ENCODE measurements around the gene PKNOX1.
"Not testable (repeated sequence)": the region's sequence is repeated elsewhere in the genome, so short reads cannot be mapped to it uniquely, and the experiment has no call there.

Gene PKNOX1

DNA sequence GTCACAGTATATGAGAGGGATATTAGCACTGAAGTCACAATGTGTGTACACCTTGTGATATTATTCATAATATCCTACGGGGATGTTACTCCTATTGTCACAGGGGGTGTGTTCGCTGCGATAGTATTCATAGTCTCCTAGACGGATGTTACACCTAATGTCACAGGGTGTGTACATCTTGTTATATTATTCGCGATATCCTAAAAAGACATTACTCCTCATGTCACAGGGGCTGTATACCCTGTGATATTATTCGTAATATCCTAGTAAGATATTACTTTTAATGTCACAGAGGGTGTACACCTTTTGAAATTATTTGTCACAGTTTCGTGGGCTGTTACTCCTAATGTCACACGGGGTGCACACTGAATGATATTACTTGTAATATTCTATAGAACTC, 23.2 kb upstream of the PKNOX1 start:
- not testable (repeated sequence) for DNase-seq (ENCODE audit: low spot score)

DNA sequence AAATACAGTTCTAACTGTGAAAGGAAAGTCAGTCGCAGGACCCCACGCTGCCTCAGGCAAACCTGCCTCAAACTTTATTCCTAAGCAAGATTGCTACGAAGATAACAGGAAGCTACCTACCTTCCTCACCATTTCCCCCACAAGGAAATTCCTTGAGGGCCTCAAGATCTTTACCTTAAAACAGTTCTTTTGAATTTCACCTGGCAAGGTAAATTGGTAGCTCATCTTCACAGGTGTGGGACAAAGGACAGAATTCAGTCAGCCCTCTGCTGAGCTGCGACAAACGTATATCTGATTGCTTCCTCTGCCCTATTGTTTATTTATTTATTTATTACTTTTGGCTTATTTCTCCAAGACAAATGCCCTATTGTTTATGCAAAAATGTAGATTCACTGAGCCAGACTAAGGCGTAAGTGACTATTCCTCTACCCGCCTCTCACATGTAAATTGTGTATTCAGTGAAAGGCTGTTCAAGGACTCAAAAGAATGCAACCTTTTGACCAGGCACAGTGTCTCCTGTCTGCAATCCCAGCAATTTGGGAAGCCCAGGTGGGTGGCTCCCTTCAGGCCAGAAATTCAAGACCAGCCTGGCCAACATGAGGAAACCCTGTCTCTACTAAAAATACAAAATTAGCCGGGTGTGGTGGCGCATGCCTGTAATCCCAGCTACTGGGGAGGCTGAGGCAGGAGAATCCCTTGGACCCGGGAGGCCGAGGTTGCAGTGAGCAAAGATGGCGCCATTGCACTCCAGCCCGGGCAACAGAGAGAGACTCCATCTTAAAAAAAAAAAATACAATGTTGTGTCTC, 17.3 kb upstream of the PKNOX1 start:
- DNase-seq (ENCODE audit: low spot score), result no peak

DNA sequence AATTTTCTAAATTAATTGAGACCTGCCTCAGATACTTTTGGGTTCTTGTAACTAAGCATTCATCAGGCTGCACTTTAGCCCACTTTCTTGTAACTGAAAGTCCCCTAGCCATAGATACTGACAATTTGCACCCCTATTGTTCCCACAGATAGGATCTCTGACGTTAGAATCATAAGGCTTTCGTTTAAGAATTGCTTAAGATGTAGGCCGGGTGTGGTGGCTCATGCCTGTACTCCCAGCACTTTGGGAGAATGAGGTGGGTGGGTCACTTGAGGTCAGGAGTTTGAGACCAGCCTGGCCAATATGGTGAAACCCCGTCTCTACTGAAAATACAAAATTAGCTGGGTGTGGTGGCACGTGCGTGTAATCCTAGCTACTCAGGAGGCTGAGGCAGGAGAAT, 16.2 kb upstream of the PKNOX1 start:
- DNase-seq (ENCODE audit: low spot score), result not testable (repeated sequence)

DNA sequence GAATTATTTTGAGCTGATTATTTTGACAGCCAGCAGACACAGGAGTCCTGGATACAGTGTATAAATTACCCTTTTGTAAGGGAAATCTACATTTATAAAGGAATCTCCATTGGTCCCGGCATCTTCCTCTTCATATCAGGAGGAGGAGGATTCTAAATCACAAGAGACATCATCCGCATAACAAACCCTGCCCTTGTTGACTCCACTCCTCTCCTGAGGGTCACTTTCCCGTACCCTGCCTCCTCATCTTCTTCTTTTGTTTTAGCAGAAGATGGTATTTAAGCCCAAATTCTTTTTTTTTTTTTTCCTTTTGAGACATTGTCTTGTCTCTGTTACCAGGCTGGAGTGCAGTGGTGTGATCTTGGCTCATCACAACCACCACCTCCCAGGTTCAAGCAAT, 14.6 kb upstream of the PKNOX1 start:
- no peak for DNase-seq (ENCODE audit: low spot score)

DNA sequence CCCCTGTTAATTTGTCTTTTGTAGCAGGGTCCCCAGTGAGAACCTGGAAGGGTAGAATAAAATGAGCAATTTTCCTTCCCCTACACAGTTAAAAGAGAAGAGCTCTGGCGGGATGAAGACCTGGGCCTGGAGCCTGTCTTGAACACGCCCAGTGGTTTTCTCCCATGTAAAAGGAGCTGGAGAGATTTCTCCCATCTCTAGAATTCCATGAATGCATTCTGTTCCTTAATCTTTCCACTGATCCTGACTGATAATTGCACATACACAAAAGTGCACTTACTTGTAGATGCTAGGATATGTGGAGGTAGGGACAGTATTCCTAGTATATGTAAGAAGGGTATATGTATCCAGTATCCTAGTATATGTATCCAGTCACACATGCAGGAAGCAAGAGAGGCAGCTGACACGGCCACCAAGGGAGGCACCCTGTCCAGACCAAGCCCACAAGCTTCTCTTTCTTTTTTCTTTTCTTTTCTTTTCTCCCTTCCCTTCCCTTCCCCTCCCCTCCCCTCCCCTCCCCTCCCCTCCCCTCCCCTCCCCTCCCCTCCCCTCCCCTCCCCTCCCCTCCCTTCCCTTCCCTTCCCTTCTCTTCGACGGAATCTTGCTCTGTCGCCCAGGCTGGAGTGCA, 11.9 kb upstream of the PKNOX1 start:
- DNase-seq (ENCODE audit: low spot score), result no peak

DNA sequence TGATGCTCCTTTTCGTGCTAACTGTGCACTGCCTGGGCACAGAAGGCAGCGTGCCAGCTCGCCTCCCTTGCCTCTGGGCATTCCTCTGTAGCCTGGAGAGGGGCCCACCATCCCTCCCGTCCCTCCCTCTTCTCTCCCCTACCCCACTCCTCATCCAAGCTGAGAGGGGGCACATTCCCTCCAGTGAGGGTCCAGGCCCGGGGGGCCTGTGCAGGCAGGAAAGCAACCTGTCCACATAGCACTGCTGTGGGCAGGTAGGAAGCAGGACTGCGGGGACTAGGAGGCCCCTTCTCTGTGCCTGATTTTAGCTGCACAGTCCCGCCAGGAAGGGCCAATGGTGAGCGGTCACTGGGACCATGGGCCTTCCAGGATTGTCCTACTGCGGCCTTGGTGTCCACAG, 10.3 kb upstream of the PKNOX1 start:
- DNase-seq (ENCODE audit: low spot score), result no peak

DNA sequence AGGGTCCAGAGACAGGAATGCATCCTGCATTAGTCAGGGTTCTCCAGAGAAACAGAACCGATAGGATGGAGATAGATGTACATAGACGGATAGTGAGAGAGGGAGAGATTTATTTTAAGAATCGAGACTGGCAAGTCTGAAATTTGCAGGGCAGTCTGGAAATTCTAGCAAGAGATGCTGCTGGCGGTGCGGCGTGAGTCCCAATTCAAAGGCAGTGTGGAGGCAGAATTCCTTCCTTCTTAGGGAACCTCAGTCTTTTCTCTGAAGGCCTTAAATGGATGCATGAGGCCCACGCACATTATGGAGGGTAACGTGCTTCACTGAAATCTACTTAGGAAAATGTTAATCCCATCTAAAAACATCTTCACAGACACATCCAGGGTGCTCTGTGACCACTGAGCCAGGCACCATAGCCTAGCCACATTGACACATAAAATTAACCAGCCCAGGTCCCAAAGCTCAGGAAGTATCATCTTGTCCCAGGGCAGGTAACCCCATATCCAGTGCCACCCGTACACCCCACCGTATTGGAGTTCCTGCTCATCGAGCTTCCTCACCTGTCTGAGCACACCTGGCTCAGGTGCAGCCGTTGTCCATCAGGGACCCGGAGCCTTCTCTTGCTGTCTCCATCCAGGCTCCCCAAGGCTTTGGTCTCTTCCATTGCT, 9.7 kb upstream of the PKNOX1 start:
- DNase-seq (ENCODE audit: low spot score), result no peak

DNA sequence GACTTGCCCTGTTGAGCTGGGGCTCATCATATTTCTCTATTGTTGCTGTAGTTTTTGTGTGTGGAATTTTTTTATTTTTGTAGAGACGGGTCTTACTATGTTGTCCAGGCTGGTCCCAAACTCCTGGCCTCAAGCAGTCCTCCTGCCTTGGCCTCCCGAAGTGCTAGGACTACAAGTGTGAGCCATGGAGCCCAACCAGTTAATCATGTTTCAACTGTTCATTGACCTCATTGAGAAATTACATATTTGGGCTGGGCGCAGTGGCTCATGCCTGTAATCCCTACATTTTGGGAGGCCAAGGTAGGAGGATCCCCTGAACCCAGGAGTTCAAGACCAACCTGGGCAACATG, 9.2 kb upstream of the PKNOX1 start:
- DNase-seq (ENCODE audit: low spot score), result no peak

DNA sequence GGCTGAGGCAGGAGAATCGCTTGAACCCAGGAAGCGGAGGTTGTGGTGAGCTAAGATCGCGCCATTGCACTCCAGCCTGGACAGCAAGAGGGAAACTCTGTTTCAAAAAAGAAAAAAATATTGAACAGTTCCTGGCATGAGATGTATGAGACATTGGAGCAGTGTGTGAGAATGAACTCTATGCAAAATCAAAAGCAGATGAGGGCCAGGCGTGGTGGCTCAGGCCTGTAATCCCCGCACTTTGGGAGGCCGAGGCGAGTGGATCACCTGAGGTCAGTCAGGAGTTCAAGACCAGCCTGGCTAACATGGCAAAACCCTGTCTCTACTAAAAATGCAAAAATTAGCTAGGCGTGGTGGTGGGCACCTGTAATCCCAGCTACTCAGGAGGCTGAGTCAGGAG, 6.7 kb upstream of the PKNOX1 start:
- DNase-seq (ENCODE audit: low spot score), result not testable (repeated sequence)

DNA sequence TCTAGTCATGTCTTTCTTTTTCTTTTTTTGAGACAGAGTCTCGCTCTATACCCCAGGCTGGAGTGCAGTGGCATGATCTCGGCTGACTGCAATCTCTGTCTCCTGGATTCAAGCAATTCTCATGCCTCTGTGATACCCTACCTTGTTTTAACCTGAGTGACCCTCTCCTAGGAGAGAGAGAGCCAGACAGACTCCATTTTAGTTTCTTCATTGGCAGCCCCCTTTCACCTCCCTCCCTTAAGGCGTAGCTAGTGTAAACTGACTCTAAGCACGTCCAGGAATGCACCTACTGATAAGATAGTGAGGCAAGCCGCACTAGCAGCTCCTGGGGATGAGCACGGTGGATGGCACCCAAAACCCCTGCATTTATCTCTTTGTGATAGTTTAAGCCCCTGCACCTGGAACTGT, 5.2 kb upstream of the PKNOX1 start:
- DNase-seq (ENCODE audit: low spot score), result no peak

DNA sequence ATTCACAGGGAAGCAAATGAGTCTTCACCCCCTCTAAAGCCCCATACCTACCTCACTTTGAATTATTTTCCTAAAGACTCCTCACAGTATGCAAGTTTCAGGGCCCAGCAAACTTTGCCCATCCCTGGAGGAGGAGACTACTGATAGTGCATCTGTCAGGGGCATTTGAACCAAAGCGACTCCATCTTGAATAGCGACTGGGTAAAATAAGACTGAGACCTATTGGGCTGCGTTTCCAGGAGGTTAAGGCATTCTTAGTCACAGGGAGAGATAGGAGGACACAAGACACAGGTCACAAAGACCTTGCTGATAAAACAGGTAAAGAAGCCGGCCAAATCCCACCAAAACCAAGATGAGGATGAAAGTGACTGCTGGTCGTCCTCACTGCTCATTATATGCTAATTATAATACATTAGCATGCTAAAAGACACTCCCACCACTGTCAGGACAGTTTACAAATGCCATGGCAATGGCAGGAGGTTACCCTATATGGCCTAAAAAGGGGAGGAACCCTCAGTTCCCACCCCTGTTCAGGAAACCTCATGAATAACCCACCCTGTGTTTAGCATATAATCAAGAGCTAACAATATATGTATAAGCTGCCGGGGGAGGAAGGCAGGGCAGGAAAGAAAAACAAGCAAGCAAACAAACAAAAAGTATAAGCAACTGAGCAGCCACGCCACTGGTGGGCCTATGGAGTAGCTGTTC, 3.3 kb upstream of the PKNOX1 start:
- no peak for DNase-seq (ENCODE audit: low spot score)

DNA sequence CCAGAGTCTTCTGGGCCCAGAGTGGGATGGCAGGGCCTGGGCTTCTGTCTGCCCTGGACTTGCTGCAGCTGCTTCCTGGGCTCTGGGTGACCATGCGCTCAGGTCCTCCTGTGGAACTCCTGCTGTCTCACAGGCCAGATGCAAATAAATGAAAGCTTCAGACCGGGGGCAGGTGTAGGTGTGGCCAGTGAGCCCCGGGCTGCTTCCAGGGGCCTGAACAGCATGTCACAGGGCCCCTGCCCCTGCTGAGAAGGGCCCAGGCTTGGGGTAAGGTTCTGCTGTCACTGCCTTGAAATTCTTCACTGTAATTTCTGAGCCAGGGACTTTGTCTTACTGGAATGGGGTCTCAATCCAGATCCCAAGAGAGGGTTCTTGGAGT, 2.5 kb upstream of the PKNOX1 start:
- no peak for DNase-seq (ENCODE audit: low spot score)

DNA sequence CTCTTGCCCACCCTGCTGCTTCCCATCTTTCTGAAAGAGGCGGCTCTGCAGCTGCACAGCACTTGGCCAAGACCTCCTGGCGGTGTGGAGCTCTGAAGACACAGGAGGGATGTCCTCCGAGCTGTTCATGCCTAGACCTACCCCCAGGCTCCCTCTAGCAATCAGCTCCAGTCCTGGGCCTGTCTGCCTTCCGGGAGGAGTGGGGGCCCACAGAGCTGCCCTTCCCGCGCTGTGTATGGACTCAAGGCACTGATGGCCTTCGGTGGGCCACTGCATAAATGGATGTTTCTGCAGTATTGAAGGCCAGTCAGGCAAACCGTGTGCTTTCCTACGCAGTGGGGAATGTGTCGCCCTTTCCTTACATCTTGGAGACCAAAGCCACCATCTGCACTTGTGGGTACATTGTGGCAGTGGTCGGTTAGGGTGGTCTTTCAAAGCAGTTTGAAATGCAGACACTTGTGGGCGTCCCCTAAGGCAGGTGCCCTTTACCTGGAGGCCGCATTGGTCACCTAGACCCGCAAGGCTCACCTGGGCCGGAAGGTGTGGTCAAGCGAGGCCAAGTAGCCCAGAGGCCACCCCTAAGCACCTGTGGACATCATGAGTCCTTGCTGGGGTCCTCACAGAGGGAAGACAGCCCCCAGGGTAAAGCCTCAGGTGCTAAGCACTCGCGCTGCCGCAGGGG, 912 bp upstream of the PKNOX1 start:
- no peak for DNase-seq (ENCODE audit: low spot score)

DNA sequence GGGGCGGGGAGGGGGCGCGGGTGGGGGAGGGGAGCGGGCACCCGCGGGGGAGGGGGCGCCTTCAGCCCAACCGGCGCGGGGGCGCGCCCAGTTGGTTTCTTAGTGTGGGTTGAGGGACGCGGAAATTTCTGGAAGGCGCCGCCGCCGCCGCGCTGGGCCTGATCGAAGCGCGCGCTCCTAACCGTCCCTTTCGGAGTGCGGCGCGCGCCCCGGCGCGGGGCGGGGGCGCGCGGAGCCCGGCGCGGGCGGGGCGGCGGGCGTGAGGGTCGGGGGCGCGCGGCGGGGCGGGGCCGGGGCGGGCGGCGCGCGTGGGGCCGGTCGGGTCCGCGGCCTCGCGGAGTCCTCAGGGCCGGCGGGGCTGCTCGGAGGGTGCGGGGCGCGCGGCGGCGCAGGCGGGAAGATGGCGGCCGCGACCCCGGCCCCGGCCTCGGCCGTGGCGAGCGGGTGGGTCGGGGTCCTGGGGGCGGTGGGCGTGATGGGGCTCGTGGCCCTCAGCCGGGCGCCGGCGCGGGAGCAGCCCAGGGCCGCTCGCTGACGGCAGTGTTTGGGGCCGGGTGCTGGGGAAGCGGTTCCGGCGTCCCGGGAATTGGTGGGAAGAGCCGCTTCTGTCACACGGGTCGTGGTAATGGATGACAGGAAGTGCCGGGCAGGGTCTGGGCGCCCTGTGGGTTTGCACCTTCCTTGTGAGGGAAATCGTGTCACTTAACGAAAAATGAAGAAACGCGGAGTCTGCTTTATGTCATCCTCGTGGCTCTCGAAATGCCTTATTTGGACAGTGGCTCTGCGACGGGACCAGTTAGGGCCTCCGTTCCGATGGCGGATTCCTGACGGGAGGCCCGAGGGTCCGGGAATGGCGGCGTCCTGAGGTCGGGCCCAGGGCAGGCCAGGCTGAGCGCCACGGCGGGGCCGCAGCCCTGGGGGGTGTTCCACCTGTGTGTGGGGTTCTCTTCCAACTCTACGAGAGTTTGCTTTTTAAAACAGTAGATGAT, 764 bp downstream of the PKNOX1 start:
- DNase-seq (ENCODE audit: low spot score), result peak; percentile 37

DNA sequence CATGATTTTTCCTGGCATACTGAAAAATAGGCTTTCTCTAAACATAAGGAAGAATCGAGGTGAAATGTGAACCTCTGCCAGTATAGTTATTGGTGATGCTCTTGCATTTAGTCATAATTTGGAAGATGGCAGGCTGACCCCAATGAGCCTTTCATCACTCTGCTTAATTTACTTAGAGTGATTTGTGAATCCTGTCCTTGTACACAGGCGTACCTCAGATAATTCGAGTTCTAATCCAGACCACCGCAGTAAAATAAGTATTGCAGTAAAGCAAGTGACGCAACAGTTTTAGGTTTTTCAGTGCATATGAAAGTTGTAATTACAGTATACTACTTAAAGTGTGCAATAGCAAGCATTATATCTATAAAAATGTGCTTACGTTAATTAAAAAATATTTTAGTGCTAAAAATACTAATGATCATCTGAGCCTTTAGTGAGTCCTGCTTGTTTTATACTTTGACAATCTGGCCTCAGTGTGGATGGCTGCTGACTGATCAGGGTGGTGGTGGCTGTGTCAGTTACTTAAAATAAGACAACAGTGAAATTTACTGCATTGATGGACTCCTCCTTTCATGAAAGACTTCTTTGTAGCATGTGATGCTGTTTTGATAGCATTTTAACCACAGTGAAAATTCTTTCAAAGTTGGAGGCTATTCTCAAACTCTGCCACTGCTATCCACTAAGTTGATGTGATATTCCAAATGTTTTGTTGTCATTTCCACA, 1.7 kb downstream of the PKNOX1 start:
- DNase-seq (ENCODE audit: low spot score), result no peak

DNA sequence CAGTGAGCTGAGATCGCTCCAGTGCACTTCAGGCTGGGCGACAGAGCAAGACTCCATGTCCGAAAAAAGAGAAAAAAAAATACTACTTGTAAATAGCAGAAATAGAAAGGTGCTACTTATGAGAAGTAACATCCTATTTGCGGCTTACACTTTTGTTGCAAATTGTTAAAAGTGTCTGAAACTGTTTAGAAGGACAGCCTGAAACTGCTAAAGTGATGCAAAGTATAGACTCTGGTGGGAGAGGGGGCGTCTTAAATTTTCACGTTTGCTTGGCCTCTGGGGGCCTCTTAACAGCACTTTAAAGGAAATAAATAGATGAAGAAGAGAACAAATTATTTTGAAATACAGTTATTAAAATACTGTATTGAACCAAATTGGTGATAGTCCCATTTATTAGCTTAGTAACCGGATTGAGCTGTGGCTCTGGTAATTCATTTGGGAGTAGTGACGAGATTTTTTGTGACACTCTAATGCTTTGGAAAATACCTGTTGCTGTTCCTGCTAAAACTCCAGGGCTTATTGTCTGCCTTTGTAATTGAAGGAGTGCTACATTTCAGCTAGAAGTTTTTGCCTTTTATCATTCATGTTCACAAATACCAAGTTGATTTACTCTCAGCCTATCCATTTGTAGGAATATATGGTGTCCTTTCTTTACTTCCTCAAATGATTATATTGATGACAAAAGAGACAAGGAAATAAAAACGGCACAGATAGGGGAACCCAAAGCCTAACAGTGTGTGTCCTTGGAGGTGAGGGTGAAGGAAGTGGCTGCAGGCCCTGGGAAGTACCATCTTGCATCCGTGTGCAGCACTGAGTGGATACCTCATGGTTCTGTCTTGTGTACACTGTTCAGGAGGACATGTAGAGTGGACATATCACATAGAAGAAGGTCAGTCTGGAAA, 6.2 kb downstream of the PKNOX1 start:
- DNase-seq (ENCODE audit: low spot score), result no peak

DNA sequence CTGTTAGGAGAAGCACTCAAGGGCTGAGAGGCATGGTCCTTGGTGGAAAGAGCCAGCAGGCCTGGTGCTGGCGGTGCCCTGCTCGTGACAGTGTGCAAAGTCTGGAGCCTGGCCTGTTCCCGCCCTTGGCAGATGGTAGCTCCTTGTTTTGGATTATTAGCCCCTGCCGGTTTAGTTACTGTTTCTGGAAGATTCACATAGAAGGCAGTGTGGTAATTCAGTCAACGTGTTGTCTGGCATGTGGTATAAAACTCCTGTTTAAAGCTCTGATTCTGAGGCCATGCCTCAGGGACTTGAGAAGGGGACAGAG, 6.8 kb downstream of the PKNOX1 start:
- DNase-seq (ENCODE audit: low spot score), result no peak

DNA sequence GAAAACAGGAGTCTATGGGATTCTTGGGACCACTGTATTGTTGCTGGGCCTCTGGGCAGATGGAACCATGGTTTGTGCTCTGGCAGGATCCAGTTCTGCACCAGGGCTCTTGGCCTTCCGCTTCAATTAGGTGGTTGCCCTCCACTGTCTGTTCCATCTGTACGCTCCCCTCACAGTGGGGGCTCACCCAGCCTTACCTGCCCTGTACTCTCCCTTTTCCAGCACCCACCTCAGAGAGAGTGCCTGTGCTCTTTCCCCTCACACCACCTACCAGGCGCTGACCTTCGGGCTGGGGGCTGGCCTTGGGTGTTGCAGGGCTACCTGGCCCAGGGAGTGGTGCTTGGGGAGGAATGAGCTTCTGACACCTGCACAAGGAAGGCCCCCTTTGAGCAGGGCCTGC, 7.5 kb downstream of the PKNOX1 start:
- DNase-seq (ENCODE audit: low spot score), result no peak

DNA sequence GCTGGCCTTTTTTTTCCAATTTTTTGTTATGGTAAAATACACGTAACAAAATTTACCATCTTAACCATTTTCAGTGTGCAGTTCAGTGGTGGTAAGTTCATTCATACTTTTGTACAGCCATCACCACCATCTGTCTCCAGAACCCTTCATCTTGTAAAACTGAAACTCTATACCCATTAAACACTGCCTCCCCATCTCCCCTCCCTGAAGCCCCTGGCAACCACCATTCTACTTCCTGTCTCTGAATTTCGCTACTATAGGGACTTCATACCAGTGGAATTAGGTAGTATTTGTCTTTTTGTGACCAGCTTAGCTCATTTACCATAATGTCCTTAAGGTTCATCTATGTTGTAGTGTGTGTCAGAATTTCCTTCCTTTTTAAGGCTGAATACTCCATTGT, 8.7 kb downstream of the PKNOX1 start:
- DNase-seq (ENCODE audit: low spot score), result no peak

All from CD4-positive, alpha-beta T cell treated with Interleukin-6 at 100 ng/mL for 8 hours (primary cell).